Stomach (tissue), 9 donors: ENCODE results near the gene JAKMIP1. TPM values are rescaled to one million over a fixed set of nuclear protein-coding genes. Genes with fewer than 3 reads are reported as not detected.

Source experiments
- DNase-seq, 2 donors: peaks; one replicate each; pipeline versions ENCODE4 v3.0.0 to v3.0.0-alpha.2; 2013 to 2019
- H3K27ac ChIP-seq, 5 donors: fragments of 200-600 bp in 4 of 5; sonication (generic) in 4 of 5; one replicate each; pipeline ENCODE4 v1.5.1; 2013 to 2019; ENCODE audit warnings: mild to moderate bottlenecking in 1 of 5, moderate library complexity in 1 of 5
- H3K27me3 ChIP-seq, 3 donors: fragments of 200-600 bp; sonication (generic); one replicate each; pipeline ENCODE4 v1.5.1; 2017 to 2019; ENCODE audit warnings: mixed run types in 1 of 3
- H3K36me3 ChIP-seq, 4 donors: fragments of 200-600 bp; sonication (generic); 1 replicate in 3 of 4; 2 replicates in 1 of 4; pipeline ENCODE4 v1.5.1; 2016 to 2019
- H3K4me1 ChIP-seq, 4 donors: fragments of 200-600 bp; sonication (generic); one replicate each; pipeline ENCODE4 v1.5.1; 2016 to 2019
- H3K4me3 ChIP-seq, 4 donors: fragments of 200-600 bp; sonication (generic) in 3 of 4; one replicate each; pipeline ENCODE4 v1.5.1; 2016 to 2019; ENCODE audit warnings: mild to moderate bottlenecking in 1 of 4
- H3K9me3 ChIP-seq, 4 donors: fragments of 200-600 bp; sonication (generic); one replicate each; pipeline ENCODE4 v1.5.1; 2016 to 2019
- EP300 ChIP-seq: sonication (generic); formaldehyde crosslinking; IDR thresholded peaks from one replicate; pipeline ENCODE4 v1.6.1; 2017; ENCODE audit warnings: antibody characterized with exemption
- POLR2A ChIP-seq, 4 donors: fragments of 450-650 bp; IDR thresholded peaks; one replicate each; pipeline ENCODE4 v1.6.1; 2016; ENCODE audit warnings: antibody characterized with exemption in 4 of 4, control low read depth in 2 of 4, mild to moderate bottlenecking in 1 of 4, moderate library complexity in 1 of 4
- POLR2AphosphoS5 ChIP-seq, 3 donors: sonication (generic); formaldehyde crosslinking; IDR thresholded peaks; one replicate each; pipeline ENCODE4 v1.6.1; 2016; ENCODE audit warnings: antibody characterized with exemption in 3 of 3
- WGBS, 5 donors: extraction: QIAGEN DNeasy Blood & Tissue Kit in 3 of 5; methylation state at CpG; one replicate each; pipeline versions ENCODE4 v1.1.5 to v1.1.7; 2013 to 2018; 5-methylcytosine and 5-hydroxymethylcytosine counted together
- intact Hi-C: fragments of 100-400 bp; cut with DNase I; formaldehyde crosslinking; loops from one replicate; pipeline ENCODE4 v1.15.1; 2023; ENCODE audit warnings: low total_unique reads
- polyA plus RNA-seq, 3 donors: library from polyadenylated mRNA; stranded (reverse); fragments of 200-250 nt; gene quantifications; one replicate each; pipeline ENCODE4 v1.2.3, GENCODE V29; 2013
- total RNA-seq, 5 donors: library from RNA; depleted of rRNA; stranded (reverse); fragments of >200 nt; gene quantifications; one replicate each; pipeline versions ENCODE4 v1.1.0 to v1.2.3, GENCODE V29; 2014 to 2016
- TF ChIP-seq, protein P1 (sequence below), 7 experiments: fragments of 450-650 bp in 4 of 7; fragments of 200-600 bp in 3 of 7; sonication (generic) in 3 of 7; IDR thresholded peaks; one replicate each; pipeline ENCODE4 v1.5.1; 2016 to 2019; ENCODE audit warnings: antibody characterized with exemption in 7 of 7, control low read depth in 2 of 7, mild to moderate bottlenecking in 1 of 7
- donor health status: healthy with polysubstance abuse.
- donor health status: Bipolar disorder and iron deficiency.
- donor health status: healthy.

Gene JAKMIP1
- total and polyA plus RNA-seq, 8 donors, result 0.18 to 10.3 (median 0.54) TPM; not detected in 2

DNA sequence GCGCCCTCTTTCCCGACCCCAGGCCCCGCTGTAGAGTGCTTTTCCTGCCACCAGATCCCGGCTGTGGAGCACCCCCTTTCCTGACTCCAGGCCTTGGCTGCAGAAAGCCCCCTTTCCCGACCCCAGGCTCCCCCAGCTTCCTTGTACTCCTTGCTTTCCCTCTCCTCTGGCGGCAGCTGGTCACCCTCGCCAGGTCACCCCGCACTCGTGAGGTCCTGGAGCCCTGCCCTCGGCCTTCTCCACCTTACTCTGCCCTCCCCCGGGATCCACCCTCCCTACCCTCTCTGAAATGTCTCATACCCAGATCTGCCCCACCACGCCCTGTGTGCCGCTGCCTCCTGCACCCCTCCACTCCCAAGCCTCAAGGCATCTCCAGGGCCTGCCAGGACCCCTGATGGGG, 157.2 kb downstream of the JAKMIP1 start:
- H3K4me3 ChIP-seq, result no peak overlapping the region
- 76 to 82% (median 78%) methylated on average over 12 to 13 of the region's 13 CpGs for WGBS, 5 donors
- DNase-seq, result no peak
- TF ChIP-seq POLR2AphosphoS5 (IDR thresholded peaks at IDR 0.05) (no peak), EP300 (no peak), POLR2A (IDR thresholded peaks at IDR 0.05) (no peak)
- TF ChIP-seq, protein P1, sequence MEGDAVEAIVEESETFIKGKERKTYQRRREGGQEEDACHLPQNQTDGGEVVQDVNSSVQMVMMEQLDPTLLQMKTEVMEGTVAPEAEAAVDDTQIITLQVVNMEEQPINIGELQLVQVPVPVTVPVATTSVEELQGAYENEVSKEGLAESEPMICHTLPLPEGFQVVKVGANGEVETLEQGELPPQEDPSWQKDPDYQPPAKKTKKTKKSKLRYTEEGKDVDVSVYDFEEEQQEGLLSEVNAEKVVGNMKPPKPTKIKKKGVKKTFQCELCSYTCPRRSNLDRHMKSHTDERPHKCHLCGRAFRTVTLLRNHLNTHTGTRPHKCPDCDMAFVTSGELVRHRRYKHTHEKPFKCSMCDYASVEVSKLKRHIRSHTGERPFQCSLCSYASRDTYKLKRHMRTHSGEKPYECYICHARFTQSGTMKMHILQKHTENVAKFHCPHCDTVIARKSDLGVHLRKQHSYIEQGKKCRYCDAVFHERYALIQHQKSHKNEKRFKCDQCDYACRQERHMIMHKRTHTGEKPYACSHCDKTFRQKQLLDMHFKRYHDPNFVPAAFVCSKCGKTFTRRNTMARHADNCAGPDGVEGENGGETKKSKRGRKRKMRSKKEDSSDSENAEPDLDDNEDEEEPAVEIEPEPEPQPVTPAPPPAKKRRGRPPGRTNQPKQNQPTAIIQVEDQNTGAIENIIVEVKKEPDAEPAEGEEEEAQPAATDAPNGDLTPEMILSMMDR (IDR thresholded peaks at IDR 0.05), result no peak
- no peak overlapping the region for H3K27ac ChIP-seq
- intact Hi-C loops, result no loop called here
- H3K4me1 ChIP-seq, result no peaks in the 10 kb centered on the region
- H3K9me3 ChIP-seq, result no peaks in the 10 kb centered on the region
- peaks cover 0 to 40% (median 0%) of the 10 kb centered on the region in 3 donors for H3K27me3 ChIP-seq
- H3K36me3 ChIP-seq, result no peaks in the 10 kb centered on the region

DNA sequence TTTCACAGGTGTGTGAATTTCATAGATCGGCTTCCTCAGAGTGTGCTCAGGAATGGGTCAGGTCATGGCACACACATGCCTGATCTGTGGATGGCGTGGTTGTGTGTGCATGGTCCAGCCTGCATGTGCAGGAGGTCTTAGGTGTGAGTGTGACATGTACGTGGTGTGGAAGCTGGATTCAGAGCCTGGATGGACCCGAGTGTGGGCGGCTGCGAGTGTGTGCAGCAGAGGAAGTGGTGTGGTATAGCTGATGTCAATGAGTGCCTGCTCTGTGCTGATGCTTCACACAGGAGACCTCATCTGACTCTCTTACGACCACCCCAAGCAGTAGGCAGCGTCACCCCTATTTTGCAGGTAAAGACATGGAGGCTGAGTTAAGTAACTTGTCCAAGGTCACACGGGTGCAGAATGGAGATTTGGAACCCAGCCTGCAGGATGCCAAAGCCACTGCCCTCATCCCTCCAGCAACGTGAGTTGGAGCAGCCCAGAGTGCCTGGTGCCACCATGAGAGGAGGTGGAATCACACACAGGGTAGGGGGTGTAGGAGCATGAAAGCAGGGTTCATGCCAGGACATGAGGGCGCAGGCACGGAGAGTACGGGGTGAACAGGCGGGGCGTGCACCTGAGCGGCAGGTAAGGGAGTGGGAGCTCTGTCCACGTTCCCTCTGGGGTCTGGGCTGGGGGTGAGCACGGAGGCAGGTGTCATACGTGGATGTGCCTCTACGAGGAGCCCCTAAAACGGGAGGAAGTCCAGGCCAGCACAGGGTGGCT, 157.9 kb downstream of the JAKMIP1 start:
- intact Hi-C loops, result no loop called here
- DNase-seq, result no peak
- no peak overlapping the region for H3K27ac ChIP-seq
- no peak overlapping the region for H3K4me3 ChIP-seq
- peaks cover 0 to 40% (median 0%) of the 10 kb centered on the region in 3 donors for H3K27me3 ChIP-seq
- no peaks in the 10 kb centered on the region for H3K9me3 ChIP-seq
- 75 to 83% (median 81%) methylated on average over 19 to 21 of the region's 21 CpGs for WGBS, 5 donors
- TF ChIP-seq POLR2AphosphoS5 (IDR thresholded peaks at IDR 0.05), result no peak
- no peak for TF ChIP-seq EP300
- TF ChIP-seq, protein P1 (IDR thresholded peaks at IDR 0.05), result no peak
- no peak for TF ChIP-seq POLR2A (IDR thresholded peaks at IDR 0.05)
- no peaks in the 10 kb centered on the region for H3K4me1 ChIP-seq
- no peaks in the 10 kb centered on the region for H3K36me3 ChIP-seq

DNA sequence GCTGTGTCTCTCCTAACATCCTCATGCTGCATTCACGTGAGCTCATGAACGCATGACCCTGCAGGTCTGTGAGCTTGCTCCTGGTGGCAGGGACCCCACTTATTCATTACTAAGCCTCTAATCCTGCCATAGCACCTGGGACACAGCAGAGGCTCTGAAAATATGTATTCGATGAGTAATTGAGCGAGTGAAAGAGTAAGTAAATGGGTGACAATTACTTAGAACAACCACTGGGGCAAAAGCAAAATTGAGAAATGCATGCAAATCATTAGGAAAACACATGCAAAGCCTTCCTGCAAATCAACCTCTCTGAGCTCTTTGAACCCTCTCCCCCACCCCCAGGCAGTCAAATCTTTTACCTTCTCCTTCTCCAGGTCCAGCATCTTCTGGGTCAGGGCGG, 158.5 kb downstream of the JAKMIP1 start:
- no peaks in the 10 kb centered on the region for H3K36me3 ChIP-seq
- H3K9me3 ChIP-seq, result no peaks in the 10 kb centered on the region
- no peak overlapping the region for H3K27ac ChIP-seq
- H3K4me3 ChIP-seq, result no peak overlapping the region
- peaks cover 0 to 38% (median 0%) of the 10 kb centered on the region in 3 donors for H3K27me3 ChIP-seq
- WGBS, 5 donors, result 82 to 86% (median 83%) methylated on average over 5 of the region's 5 CpGs
- no peak for TF ChIP-seq POLR2AphosphoS5 (IDR thresholded peaks at IDR 0.05)
- TF ChIP-seq EP300, result no peak
- no peak for TF ChIP-seq POLR2A (IDR thresholded peaks at IDR 0.05)
- TF ChIP-seq, protein P1 (IDR thresholded peaks at IDR 0.05), result no peak
- no peak for DNase-seq
- intact Hi-C loops, result no loop called here
- H3K4me1 ChIP-seq, result no peaks in the 10 kb centered on the region

DNA sequence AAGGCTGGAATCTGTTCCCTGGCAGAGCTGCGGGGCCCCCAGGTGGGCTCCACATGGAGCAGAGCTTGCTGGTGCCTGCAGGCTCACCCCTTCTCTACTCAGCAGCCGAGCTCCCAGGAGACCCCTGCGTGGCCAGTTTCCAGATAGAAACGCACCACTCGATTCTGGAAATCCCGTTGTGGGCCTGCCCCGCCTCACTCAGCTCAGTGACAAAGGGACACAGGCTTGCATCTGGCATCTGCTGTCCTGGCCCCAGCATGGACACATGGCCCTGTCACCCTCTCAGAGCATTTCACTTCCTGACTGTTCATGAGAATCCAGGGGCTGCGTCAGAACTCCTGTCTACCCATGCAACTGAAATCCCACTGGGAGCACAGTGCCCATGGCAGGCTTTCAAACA, 161.6 kb downstream of the JAKMIP1 start:
- H3K4me3 ChIP-seq, result no peak overlapping the region
- no peak overlapping the region for H3K27ac ChIP-seq
- intact Hi-C loops, result no loop called here
- no peaks in the 10 kb centered on the region for H3K9me3 ChIP-seq
- peaks cover 0 to 13% (median 0%) of the 10 kb centered on the region in 3 donors for H3K27me3 ChIP-seq
- no peaks in the 10 kb centered on the region for H3K4me1 ChIP-seq
- WGBS, 5 donors, result 72 to 83% (median 80%) methylated on average over 6 to 8 of the region's 8 CpGs
- DNase-seq, result no peak
- H3K36me3 ChIP-seq, result no peaks in the 10 kb centered on the region
- TF ChIP-seq, protein P1 (IDR thresholded peaks at IDR 0.05), result no peak
- TF ChIP-seq EP300, result no peak
- no peak for TF ChIP-seq POLR2A (IDR thresholded peaks at IDR 0.05)
